ENCODE results near the gene PAK5.

Gene PAK5

DNA sequence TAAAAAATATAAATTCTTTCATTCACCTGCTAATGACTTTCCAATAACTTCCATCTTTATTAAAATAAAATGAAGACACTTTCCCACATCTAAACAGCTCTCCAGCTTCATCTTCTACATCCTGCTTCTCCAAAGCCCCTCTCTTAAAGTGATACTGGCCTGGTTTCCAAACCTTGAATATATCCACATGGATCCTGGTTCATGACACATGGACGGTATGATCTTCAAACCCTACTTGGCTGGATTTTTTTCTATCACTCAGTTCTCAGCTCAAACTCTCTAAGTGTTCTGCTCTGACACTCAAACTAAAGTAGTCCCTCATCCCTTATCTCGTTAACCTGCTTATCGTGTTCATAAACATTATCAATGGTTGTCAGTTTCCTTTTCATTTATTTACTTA, 128.2 kb downstream of the PAK5 start:
- H2AFZ ChIP-seq: no peak overlapping the region
- H3K36me3 ChIP-seq (ENCODE audit: control insufficient read depth, insufficient read depth, low read length): no peaks in the 10 kb centered on the region
- H3K27me3 ChIP-seq (ENCODE audit: control insufficient read depth, insufficient read depth, low read length): no peaks in the 10 kb centered on the region
- no peak overlapping the region for H3K9ac ChIP-seq
- no peak overlapping the region for H3K4me2 ChIP-seq (ENCODE audit: low read length)
- TF ChIP-seq, protein P1, sequence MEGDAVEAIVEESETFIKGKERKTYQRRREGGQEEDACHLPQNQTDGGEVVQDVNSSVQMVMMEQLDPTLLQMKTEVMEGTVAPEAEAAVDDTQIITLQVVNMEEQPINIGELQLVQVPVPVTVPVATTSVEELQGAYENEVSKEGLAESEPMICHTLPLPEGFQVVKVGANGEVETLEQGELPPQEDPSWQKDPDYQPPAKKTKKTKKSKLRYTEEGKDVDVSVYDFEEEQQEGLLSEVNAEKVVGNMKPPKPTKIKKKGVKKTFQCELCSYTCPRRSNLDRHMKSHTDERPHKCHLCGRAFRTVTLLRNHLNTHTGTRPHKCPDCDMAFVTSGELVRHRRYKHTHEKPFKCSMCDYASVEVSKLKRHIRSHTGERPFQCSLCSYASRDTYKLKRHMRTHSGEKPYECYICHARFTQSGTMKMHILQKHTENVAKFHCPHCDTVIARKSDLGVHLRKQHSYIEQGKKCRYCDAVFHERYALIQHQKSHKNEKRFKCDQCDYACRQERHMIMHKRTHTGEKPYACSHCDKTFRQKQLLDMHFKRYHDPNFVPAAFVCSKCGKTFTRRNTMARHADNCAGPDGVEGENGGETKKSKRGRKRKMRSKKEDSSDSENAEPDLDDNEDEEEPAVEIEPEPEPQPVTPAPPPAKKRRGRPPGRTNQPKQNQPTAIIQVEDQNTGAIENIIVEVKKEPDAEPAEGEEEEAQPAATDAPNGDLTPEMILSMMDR (IDR thresholded peaks at IDR 0.05): no peak
- no peaks in the 10 kb centered on the region for H3K79me2 ChIP-seq
- no peaks in the 10 kb centered on the region for H3K9me3 ChIP-seq (ENCODE audit: control insufficient read depth, low read length)
- no peaks in the 10 kb centered on the region for H3K4me1 ChIP-seq
- H3K27ac ChIP-seq: no peak overlapping the region
- no peak overlapping the region for H3K4me3 ChIP-seq (ENCODE audit: low read depth, low read length)

DNA sequence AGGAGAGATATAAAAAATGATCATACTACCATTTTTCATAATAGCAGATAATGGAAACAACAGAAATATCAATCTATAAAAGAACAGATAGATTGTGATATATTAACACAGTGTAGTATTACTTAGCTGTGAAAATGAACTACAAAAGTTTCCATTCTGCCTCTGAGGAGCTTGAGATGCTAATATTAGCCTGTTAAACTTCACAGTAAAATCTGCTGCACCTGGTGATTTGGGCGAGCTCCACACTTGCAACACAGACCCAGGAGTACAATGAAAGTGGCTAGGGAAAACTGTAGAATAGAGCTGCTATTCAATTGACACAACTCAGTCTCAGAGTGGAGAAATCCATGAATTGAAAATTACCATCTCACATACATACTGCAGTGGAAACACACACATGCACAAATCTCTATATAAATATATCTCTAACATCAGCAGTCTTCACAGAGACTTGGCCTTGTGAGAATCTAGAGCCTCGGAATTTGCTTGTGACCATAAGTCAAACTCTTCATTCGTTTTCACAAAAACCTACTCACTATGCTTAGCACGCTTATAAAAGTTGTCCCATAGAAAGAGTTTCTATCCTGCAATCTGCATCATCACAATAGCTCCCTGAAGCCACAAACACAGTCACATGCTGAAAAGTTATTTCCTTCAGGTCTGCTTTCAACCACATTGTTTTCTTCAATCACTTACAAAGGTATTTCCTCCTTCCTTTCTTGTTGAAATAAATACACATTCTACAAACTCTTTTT, 133.0 kb downstream of the PAK5 start:
- H3K27ac ChIP-seq: no peak overlapping the region
- H3K4me3 ChIP-seq (ENCODE audit: low read depth, low read length): no peak overlapping the region
- no peaks in the 10 kb centered on the region for H3K4me1 ChIP-seq
- no peak overlapping the region for H3K4me2 ChIP-seq (ENCODE audit: low read length)
- H3K27me3 ChIP-seq (ENCODE audit: control insufficient read depth, insufficient read depth, low read length): no peaks in the 10 kb centered on the region
- H3K36me3 ChIP-seq (ENCODE audit: control insufficient read depth, insufficient read depth, low read length): no peaks in the 10 kb centered on the region
- H3K79me2 ChIP-seq: no peaks in the 10 kb centered on the region
- no peak overlapping the region for H2AFZ ChIP-seq
- no peaks in the 10 kb centered on the region for H3K9me3 ChIP-seq (ENCODE audit: control insufficient read depth, low read length)
- no peak overlapping the region for H3K9ac ChIP-seq
- TF ChIP-seq, protein P1 (IDR thresholded peaks at IDR 0.05): no peak

DNA sequence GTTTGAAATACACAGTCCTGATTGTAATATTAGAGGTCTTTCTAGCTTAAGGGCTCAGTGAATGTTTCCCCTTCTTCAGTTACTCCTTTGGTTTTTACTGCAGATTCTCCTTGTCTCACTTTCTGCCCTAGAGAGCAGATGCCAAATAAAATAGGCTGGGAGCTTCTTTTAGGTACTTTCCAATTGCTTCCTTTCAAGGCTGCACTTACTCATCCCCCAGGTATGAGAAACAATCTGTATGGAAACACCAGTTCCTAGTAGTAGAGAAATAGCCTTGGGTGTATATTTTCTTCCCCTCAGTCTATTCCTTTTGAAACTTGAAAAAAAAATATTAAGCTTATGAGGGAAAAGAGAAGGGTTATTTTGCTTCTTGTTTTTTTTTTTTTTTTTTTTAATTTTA, 139.7 kb downstream of the PAK5 start:
- Histone ChIP-seq H3K4me2 (ENCODE audit: low read length) (no peak overlapping the region), H3K4me3 (ENCODE audit: low read depth, low read length) (no peak overlapping the region)

DNA sequence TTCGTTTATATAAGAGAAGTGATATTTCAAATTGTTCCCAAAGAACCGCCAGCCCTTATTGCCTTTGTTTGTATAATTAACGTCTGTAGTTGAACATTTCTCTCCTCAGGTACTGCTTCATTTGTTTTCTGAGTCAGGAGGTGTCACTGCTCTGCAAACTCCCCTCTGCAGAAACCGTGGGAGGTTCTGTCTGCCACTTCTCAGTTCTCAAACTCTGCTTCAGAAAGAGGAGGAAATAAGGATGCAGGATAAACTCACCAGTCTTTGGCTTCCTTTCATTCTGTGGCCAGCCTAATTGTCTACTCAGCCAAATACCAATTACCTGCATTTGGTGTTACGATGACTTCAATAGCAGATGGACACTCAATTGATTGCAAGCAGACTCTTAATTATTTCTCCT, 149.8 kb downstream of the PAK5 start:
- Histone ChIP-seq H3K36me3 (ENCODE audit: control insufficient read depth, insufficient read depth, low read length) (no peaks in the 10 kb centered on the region), H3K4me2 (ENCODE audit: low read length) (no peak overlapping the region), H3K4me3 (ENCODE audit: low read depth, low read length) (no peak overlapping the region), H3K27me3 (ENCODE audit: control insufficient read depth, insufficient read depth, low read length) (no peaks in the 10 kb centered on the region), H2AFZ (no peak overlapping the region), H3K79me2 (no peaks in the 10 kb centered on the region), H3K9ac (no peak overlapping the region), H3K4me1 (no peaks in the 10 kb centered on the region), H3K27ac (no peak overlapping the region), H3K9me3 (ENCODE audit: control insufficient read depth, low read length) (no peaks in the 10 kb centered on the region)
- TF ChIP-seq, protein P1 (IDR thresholded peaks at IDR 0.05): no peak

More for the DNA sequence above, 139.7 kb downstream of the PAK5 start:
- H3K9me3 ChIP-seq (ENCODE audit: control insufficient read depth, low read length): no peaks in the 10 kb centered on the region
- H3K79me2 ChIP-seq: no peaks in the 10 kb centered on the region
- no peak overlapping the region for H2AFZ ChIP-seq
- TF ChIP-seq, protein P1 (IDR thresholded peaks at IDR 0.05): no peak
- H3K27ac ChIP-seq: no peak overlapping the region
- H3K36me3 ChIP-seq (ENCODE audit: control insufficient read depth, insufficient read depth, low read length): no peaks in the 10 kb centered on the region
- H3K4me1 ChIP-seq: no peaks in the 10 kb centered on the region
- no peak overlapping the region for H3K9ac ChIP-seq
- no peaks in the 10 kb centered on the region for H3K27me3 ChIP-seq (ENCODE audit: control insufficient read depth, insufficient read depth, low read length)

DNA sequence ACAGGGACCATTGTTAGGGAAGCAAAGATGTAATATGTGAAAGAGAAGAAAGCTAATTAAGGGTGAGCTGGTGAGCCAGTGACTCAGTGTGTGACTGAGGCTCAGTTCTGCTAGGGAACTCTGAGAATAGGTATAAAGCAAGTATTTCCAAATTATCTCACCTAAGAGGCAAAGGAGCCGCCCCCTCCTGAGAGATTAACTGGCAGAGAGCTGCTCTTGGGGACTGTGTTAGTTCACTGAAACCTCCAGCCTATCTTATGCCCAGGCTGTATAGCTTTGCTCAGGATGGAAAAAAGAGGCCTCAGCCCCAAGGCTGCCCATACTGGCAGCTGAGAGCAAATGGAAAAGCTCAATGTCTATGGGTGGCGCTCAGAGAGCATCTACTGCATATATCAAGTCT, 152.0 kb downstream of the PAK5 start:
- H3K4me1 ChIP-seq: no peaks in the 10 kb centered on the region
- TF ChIP-seq, protein P1 (IDR thresholded peaks at IDR 0.05): no peak
- no peak overlapping the region for H3K4me3 ChIP-seq (ENCODE audit: low read depth, low read length)
- H3K9me3 ChIP-seq (ENCODE audit: control insufficient read depth, low read length): no peaks in the 10 kb centered on the region
- no peaks in the 10 kb centered on the region for H3K36me3 ChIP-seq (ENCODE audit: control insufficient read depth, insufficient read depth, low read length)
- H3K27me3 ChIP-seq (ENCODE audit: control insufficient read depth, insufficient read depth, low read length): no peaks in the 10 kb centered on the region
- H3K79me2 ChIP-seq: no peaks in the 10 kb centered on the region
- H3K9ac ChIP-seq: no peak overlapping the region
- H2AFZ ChIP-seq: no peak overlapping the region
- no peak overlapping the region for H3K27ac ChIP-seq
- H3K4me2 ChIP-seq (ENCODE audit: low read length): no peak overlapping the region
